Esophagus mucosa (tissue), 1 donor: ENCODE data around the gene TRAFD1. TPM values are rescaled to one million over a fixed set of nuclear protein-coding genes. Genes with fewer than 3 reads are reported as not detected.

Source experiments
- ATAC-seq: fragments of 200-7000 bp; cut with Tn5 transposase; one replicate; pipeline ENCODE4 v1.9.1; 2020
- total RNA-seq: library from RNA; stranded (reverse); gene quantifications from one replicate; pipeline ENCODE4 v1.2.4, GENCODE V29; 2023
- donor health status: DM: yes; HTN: yes; CAD: no.

Gene TRAFD1
- total RNA-seq, 1 donor from 2014 or later = 24.0 TPM

- ATAC-seq = no peak
Measured at GRCh38 chr12:112178796-112179195, 53.4 kb downstream of the TRAFD1 start.

- ATAC-seq = peak; percentile 15
Measured at GRCh38 chr12:112179341-112179740, 54.0 kb downstream of the TRAFD1 start.

- no peak for ATAC-seq
Measured at GRCh38 chr12:112179916-112180315, 54.6 kb downstream of the TRAFD1 start.

- ATAC-seq = no peak
Measured at GRCh38 chr12:112180422-112180821, 55.1 kb downstream of the TRAFD1 start.

- ATAC-seq = no peak
Measured at GRCh38 chr12:112182499-112182898, 57.1 kb downstream of the TRAFD1 start.

GRCh38 chr12:112183141-112184021 lies 58.0 kb downstream of the TRAFD1 start:
- ATAC-seq = no peak

- ATAC-seq = no peak
Measured at GRCh38 chr12:112184056-112184887, 58.9 kb downstream of the TRAFD1 start.

- peak; percentile 54 for ATAC-seq
Measured at GRCh38 chr12:112185093-112185923, 59.9 kb downstream of the TRAFD1 start.

GRCh38 chr12:112188130-112188830 lies 62.9 kb downstream of the TRAFD1 start:
- ATAC-seq = no peak

- peak; percentile 70 for ATAC-seq
Measured at GRCh38 chr12:112190231-112191025, 65.1 kb downstream of the TRAFD1 start.

- ATAC-seq = no peak
Measured at GRCh38 chr12:112191201-112191600, 65.8 kb downstream of the TRAFD1 start.

- ATAC-seq = peak; percentile 89
Measured at GRCh38 chr12:112191840-112192321, 66.5 kb downstream of the TRAFD1 start.

- no peak for ATAC-seq
Measured at GRCh38 chr12:112192475-112192874, 67.1 kb downstream of the TRAFD1 start.

GRCh38 chr12:112194601-112195247 lies 69.4 kb downstream of the TRAFD1 start:
- no peak for ATAC-seq

GRCh38 chr12:112196196-112196875 lies 71.0 kb downstream of the TRAFD1 start:
- ATAC-seq = no peak

- peak; percentile 70 for ATAC-seq
Measured at GRCh38 chr12:112198120-112198733, 72.9 kb downstream of the TRAFD1 start.

- ATAC-seq = no peak
Measured at GRCh38 chr12:112199136-112199535, 73.8 kb downstream of the TRAFD1 start.
